Cerebellar nuclear complex (tissue), 1 donor: Measurements from ENCODE around the gene MARCKS.

Experiments
- DNase-seq, 2 experiments: peaks; one replicate each; lab custom pipeline; 2025; lab: John Stamatoyannopoulos, UW

The MARCKS gene, protein sequence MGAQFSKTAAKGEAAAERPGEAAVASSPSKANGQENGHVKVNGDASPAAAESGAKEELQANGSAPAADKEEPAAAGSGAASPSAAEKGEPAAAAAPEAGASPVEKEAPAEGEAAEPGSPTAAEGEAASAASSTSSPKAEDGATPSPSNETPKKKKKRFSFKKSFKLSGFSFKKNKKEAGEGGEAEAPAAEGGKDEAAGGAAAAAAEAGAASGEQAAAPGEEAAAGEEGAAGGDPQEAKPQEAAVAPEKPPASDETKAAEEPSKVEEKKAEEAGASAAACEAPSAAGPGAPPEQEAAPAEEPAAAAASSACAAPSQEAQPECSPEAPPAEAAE

DNA sequence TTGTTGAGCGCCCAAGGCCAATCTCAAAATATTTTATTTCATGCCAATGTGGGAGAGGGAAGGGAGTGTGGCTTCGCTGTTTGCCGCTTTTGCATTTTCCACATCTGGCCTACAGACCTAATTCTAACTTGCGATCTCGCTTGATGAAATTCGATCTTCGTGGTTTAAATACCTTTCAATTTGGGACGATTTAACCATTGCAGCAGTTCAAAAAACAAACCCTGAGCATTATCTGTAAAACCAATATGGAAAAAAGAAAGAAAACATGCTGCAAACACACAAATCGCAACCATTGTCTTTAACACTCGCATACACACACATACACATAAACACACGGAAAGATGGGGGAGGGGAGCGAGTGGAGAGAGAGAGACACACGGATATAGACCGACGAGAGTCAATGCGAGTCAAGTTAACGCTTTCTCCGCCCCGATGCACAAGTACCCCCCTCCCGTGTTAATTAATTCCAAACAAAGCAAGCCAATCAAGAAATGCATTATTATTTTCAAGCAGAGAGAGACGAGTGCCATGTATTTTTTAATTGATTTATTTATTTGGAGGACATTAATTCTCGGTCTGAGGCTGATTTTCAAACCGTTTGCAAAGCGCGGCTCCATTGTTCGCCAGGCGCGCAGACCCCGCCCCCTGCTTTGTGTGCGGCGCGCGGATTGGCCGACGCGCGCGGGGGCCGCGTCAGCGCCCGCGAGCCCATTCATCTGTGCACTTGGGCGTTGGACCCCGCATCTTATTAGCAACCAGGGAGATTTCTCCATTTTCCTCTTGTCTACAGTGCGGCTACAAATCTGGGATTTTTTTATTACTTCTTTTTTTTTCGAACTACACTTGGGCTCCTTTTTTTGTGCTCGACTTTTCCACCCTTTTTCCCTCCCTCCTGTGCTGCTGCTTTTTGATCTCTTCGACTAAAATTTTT lies at the start of gene MARCKS:
TSS of gene MARCKS (plus strand) at position 721 of the 931 bp plus-strand sequence. CDS start 401 bp downstream, outside the sequence.
- DNase-seq: peak; percentile 29 to 67

DNA sequence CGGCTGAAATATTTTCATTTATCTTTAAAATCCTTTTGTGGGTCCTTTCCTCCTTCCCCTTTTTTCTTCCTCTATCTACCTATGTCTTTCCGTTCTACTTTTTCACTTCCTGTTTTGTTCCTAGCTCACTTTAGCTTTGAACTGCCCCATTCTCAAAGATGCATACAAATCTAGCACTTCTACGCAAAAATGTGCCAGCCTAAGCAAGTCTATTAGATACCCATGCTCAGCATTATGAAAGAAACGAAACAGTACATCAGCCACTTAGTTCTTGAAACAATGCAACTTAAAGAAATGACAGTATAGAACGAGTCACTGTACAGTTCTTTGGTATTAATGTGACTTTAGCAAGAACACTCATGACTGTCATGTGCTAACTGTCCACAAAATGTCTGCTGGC lies 47.3 kb upstream of the MARCKS start:
- no peak for DNase-seq

DNA sequence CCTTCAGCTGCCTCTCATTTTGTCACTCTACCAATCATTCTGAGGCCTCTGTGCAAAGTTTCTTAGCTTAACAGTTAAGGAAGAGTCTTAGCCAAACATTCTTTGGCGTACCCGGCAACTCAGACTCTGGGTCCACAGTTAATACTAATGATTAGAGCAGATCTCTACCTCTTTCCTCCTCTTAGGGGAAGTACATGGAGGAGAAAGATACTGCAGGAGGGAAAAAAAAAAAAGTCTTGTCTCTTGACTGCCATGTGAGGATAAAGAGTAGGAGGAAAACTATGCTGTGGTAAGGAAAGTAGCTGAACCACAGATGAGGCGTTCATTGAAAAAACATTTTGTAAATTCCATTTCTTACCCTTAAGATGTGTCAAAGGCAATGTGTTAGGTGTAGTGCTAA lies 44.0 kb upstream of the MARCKS start:
- DNase-seq: no peak

DNA sequence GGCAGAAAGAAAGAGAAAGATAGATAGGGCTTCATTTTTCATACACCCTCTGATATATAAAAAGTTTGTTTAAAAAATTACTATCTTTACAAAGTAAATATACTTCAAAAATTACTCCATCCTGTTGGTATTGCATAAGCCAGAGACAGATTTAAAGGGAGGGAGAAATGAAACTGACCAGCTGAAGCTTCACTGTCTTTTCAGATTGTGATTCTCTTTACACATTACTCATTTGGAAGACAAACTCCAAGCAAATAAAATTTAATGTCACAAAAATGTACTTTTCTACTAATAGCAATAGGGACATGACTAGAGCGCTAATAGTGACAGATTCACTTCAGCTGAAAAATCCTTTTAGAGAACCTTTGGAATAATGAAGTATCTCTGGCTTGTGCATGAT lies 38.6 kb upstream of the MARCKS start:
- DNase-seq: no peak

DNA sequence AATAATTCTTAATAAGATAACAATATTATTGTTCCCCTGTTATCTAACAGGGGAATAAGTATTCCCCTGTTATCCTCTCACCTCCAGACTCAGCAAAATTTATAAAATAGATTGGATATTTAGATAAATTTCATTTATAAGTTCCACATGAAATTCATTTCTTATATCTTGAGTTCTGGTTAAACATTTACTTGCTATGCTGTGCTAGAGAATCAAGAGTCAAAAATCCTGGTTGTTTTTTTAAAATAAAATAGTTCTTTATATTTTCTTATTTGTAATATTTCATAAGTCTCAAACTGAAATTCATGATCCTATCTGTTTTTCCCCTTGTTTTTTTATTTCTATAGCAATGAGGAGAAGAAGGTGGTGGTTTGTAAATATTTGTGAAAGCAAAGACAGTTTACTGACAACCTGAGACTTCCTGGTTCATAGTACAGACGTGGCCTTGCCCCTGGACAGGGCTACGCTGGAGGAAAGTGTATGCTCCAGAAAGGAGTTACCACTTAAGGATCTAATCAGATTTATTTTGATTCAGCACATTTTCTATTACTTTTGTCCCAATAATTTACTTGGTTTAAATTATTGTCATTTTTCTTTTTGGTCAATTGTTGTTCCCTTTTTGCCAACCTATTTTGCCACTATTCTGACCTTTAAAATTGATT lies 37.8 kb upstream of the MARCKS start:
- DNase-seq: no peak

DNA sequence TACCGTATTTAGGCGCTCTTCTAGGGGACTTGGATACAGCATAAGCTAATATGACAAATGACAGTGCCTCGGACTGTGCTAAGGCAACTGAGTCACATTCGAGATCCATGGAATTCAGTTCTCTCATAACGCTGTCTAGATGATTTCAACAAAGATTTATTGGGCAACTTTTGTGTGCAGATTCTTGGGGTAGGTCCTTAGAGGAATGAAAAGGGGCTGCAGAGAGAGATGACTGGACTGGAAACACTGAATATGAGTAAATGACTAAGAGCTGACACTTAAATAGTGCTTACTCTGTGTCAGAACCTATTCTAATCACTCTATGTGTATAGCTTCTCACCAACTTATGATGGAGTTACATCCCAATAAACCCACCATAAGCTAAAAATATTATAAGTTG lies 36.4 kb upstream of the MARCKS start:
- no peak for DNase-seq

DNA sequence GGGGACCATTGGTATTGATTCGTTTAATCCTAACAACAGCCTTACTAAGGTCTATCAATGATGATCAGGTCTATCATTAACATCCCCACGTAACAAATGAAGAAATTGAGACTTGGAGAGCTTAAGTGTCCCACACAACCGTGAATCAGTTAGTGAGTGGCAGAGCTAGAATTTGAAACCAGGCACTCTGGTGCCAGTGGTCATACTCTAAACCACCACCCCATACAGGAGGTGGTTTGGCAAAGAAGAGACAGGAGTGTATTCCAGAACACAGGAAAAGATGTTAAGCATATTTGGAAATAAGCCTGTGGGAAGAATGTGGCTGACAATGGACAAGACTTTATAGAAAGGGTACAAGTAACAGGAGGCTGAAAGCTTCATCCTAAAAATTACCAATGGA lies 35.7 kb upstream of the MARCKS start:
- DNase-seq: no peak

DNA sequence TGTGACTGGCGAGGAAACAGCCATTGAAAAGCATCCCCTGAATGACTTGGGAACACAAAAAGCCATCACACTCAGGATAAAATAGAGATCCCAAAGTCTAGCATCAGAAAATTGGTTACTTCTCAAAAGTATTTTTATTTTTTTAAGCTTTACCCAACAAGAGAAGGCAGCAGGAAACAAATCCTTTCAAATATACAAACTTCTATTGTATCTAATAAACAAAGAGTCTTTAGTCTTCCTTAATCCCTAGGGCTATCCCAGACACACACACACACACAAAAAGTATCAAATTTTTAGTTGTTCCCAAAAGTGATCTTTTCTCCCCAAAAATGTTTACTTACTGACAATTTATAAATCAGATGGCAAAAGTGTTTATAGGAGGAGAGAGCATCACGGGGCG lies 33.2 kb upstream of the MARCKS start:
- DNase-seq: no peak

DNA sequence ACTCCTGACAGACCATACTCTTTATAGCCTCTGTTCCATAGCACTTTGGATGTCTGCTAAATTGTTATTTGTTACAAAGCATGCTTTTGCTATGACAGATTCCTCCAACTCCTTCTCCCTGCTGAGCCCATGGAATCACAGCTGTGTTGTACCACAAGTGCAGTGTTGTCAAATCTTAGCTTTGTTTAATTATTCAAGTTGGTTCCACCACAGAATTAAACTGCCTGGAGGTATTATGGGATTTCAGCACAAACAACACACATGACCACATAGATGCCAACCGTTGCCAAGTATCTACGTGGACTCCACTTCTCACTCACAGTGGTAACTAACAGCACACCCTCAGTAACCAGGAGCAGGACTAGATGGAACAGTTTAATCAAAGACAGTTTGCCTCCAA lies 32.7 kb upstream of the MARCKS start:
- no peak for DNase-seq

DNA sequence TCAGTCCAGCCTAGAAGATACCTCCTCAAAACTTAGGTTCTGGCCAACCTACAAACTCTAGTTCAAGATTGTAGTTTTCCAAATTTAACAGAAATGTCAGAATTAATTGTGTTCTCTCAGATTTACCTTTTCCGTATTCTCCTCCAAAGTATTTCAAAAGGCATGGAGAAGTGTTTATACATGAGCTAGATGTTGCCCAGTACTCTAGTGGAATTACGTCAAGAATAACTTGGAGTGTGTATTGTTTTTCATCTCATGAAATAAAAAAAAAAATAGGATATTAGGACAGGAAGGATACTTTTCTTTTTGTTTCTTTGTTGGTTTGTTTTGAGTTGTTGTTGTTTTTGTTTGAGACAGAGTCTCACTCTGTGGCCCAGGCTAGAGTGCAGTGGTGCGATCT lies 32.3 kb upstream of the MARCKS start:
- DNase-seq: no peak

DNA sequence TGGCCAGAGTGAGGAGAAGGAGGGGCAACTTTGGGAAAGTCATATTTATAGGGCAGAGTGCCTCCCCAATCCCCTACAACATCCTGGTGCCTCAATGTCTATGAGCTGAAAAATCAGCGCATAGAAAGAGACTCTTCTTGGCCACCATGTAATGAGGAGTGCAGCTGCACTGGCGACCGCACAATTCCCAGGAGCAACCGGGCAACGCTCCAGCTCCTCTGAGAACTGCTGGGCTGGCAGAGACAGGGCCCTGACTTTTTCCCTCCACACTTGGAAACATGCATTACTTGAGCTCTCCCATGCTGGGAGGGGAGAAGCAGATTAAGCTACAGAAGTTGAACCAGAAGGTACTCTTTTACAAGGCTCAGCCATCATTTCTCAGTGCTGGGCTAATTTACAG lies 31.4 kb upstream of the MARCKS start:
- DNase-seq: no peak

DNA sequence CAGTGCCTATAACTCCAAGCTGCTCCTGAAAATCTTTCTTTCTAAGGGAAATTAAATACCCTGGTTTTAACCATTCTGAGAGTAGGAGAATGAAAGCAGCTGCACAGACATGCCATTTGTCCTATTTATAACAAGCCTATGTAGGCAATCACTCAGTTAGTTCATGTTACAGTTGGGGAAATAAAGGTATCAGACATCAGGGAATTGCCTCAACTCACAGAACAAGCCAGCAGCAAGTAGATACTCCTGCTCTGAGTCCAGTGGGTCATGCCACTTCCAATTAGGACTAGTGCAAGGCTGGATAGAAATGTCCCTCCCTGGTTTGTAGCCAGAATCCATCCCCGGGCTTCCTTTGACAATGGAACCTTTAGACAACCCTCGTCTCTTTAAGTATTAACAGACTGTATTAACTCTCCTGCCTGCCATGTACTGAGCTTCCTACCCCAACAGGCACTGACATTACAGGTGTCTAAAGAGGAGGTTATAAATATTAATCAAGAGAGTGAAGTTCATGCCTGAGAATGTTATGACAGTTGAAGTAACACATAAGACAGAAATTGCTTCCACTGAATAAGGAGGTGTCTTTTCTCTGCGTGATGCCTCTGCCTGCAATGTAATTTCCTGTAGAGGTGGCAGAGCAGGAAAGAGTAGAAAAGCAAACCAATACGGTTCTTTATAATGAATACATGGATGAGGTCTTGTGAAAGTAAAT lies 28.0 kb upstream of the MARCKS start:
- DNase-seq: no peak

DNA sequence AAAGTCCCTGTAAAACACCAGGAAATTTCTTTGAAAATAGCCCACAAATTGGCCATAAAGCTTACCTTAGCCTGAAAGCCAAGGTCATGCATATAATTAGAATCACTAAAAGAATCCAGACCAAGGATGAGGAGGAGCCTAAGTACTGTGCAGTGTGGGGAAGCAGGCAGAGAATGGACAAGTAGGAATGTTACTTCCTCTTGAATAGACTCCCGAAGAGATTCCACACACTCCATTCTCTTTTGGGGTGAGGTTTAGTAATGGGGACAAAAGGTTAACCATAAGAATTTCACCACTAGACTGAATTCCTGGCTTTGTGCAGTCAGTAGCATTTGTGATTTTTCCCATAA lies 27.5 kb upstream of the MARCKS start:
- no peak for DNase-seq

DNA sequence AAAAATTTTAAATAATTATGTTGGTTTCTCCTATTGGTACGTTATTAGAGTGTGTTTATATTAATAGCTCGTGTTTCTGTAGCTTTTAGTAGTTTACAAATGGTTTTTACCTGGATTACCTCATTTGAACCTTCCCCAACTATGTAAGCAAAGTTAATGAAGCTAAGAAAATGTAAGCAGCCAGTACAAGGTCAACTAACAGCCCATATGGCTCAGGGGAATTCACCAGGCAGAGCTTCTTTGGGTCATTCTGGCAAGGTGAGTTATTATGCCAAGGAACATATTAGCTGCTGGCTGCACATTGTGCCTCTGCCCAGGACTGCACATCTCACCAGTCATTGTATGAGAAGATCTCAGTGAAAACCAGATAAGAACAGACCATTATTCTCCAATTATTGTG lies 27.0 kb upstream of the MARCKS start:
- no peak for DNase-seq

DNA sequence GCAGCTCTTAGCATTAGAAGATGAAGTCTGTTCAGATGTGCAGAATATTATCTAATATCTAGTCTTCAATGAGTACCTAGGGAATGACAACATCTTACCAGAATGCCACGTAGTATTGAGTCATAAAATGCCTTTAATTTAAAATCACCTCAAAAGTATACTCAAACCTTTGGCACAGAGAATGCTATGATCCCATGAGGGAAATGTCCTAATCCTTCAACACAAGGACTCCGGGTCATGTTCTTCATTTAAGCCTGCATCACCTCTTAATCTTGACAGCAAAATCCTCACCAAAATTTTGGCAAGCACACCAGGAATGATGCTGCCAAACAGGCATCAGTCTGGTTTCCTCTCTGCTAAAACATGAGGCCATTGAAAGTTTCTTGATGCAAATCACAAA lies 23.6 kb upstream of the MARCKS start:
- no peak for DNase-seq

DNA sequence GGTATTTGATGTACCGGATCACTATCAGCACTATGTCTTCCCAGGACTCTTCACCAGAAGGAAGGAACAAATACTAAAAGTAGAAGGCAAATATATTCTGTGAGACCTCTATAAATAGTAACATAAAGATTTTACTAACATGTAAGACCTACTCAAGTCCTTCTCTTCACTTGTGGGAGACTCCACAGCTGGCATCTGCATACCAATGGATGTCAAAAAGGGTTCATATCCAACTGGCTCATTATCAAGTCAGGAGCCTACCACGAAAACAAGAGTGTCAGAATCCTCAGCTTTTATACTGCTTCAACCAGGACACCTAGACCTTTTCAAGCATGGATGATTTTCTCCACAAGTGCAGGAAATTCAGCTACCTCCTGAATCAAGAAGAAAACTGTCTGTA lies 20.0 kb upstream of the MARCKS start:
- no peak for DNase-seq

DNA sequence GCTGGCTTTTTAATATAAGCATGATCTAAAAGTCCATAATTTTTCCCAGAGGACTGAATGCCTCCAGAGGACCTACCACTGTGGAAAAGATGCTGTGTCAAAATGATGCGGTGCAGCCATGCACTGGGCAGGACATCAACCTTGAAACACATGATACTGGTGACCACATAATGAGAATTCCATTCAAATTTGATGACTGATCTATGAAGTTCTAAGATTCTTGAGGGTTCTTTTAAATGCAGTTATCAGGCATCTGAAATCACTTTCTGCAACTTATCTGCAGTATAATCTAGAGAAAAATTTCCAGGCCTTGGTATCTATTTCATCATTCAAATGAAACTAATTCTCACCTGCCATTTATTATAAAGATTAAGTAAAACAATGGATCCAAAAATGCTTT lies 15.0 kb upstream of the MARCKS start:
- DNase-seq: no peak

DNA sequence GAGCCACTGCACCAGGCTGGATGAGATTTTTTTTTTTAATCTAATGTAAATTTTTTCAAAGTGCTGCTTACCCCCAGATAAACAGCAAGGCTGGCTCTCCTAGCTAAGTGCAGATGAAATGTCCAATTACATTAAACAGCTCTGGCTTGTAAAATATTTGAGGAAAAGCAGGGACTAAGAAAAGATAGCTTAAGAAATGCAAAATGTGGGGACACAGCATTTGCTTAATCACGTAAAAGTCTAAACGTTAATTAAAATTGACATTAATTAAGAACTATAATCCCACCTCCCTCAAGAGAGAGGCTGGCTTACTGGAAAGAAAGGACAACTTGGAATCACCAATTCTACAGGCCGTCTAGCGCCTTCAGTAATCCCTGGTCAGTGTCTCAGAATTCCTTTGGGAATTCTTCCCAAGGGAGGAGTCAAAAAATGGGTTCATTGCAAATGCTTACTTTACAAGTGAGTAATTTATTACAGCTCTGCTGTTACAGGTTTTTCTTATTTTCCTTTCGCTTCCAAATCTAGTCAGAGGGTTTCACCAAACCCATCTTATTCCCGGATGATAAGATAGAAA lies 13.6 kb upstream of the MARCKS start:
- DNase-seq: no peak

DNA sequence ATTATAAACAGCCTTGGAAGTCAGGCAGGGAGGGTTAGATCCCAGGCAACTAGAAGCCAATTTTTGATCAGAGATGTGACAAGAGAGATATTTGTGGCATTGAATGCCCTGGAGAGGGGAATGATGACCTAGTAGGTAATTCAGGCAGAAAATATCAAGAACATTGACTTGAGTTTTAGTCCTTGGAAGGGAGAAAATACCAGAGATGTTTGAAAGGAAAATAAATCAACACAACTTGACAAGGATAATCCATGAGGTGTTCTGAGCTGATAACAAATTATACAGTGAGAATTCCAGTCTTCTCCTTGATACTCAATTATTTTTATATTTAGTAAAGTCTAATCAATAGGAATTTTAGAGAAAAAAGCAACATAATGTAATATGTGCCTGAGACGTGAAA lies 10.6 kb upstream of the MARCKS start:
- no peak for DNase-seq

DNA sequence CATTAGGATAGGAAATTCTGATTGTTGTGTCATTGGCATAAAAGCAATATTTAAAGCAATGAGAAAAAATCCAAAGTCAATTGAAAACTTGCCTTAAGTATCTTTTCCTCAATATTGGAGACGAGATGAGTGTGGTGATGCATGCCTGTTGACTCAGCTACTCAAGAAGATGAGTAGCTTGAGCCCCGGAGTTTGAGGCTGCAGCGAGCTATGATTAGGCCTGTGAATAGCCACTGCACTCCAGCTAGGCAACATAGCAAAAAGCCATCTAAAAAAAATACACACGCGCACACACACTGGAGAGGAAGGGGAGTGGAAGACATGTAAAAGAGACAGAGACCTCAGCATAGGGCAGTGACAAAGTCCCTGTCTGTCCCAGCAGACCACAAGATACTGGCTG lies 9.7 kb upstream of the MARCKS start:
- DNase-seq: no peak

DNA sequence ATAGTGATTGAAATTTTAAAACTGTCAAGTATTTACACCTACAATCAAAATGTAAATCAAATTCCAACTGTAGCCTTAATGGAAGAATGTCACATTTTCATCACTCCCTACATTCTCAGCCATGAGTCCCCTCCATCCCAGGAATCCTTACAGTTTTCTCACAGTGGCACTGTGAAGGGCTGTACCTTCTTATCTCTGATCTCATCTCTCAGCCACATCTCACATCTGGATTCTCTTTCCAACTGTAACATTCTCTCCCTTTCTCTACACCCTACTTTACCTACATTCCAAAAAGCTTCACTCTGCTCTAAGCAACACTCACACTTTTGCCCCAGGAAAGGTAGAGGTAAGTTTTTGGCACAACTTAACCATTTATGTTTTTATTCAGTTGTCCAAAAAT lies 8.9 kb upstream of the MARCKS start:
- DNase-seq: no peak

DNA sequence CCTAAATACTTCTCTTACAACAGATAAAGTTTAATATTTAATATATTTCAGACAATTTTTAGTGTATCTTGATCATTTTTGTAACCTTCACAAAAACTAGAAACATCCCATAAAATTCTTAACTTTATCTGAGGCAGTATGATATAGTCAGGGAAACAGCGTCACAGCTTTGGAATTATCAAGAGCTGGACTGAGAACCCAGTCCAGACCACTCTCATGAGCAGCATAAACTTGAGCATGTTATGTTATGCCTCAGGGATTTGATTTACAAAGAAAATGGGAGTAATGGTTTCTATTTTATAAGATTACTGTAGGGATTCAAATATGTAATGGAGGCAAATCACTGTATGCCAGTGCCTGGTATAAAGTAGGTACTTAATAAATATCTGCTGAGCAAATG lies 8.3 kb upstream of the MARCKS start:
- no peak for DNase-seq
